NAMALWA (cell line): ENCODE data around the gene ANO7.

Source experiments
- DNase-seq: peaks from one replicate; pipeline ENCODE4 v3.0.0-alpha.2; 2015; ENCODE audit warnings: low spot score

Gene ANO7

GRCh38 chr2:241188361-241189092 is at the start of gene ANO7:
ANO7 (plus strand) TSS chr2:241188677; CDS start chr2:241190064, 1,387 bp downstream.
- peak; percentile 34 for DNase-seq

GRCh38 chr2:241139531-241140444 is 48.7 kb upstream of the ANO7 start:
- no peak for DNase-seq

- no peak for DNase-seq
These were observed 48.0 kb upstream of the ANO7 start for GRCh38 chr2:241140445-241140840.

GRCh38 chr2:241141214-241141770 is 47.2 kb upstream of the ANO7 start:
- no peak for DNase-seq

- no peak for DNase-seq
These were observed 46.4 kb upstream of the ANO7 start for GRCh38 chr2:241142063-241142462.

GRCh38 chr2:241142593-241142992 is 45.9 kb upstream of the ANO7 start:
- DNase-seq: no peak

GRCh38 chr2:241146286-241146685 is 42.2 kb upstream of the ANO7 start:
- no peak for DNase-seq

GRCh38 chr2:241147336-241147735 is 41.1 kb upstream of the ANO7 start:
- DNase-seq: no peak

GRCh38 chr2:241148239-241148638 is 40.2 kb upstream of the ANO7 start:
- peak; percentile 5 for DNase-seq

- DNase-seq: peak; percentile 94
These were observed 39.4 kb upstream of the ANO7 start, which contains the start of gene PASK for GRCh38 chr2:241148891-241149674. PASK (minus strand) TSS chr2:241149472; CDS start chr2:241143032, 6,440 bp downstream.

GRCh38 chr2:241149675-241149924 is 38.9 kb upstream of the ANO7 start:
- no peak for DNase-seq

GRCh38 chr2:241149925-241150659 is 38.4 kb upstream of the ANO7 start, which contains the start of gene PPP1R7:
PPP1R7 (plus strand) TSS chr2:241150467; CDS start chr2:241150496, 29 bp downstream.
- peak; percentile 94 for DNase-seq

GRCh38 chr2:241150660-241151530 is 37.6 kb upstream of the ANO7 start:
- DNase-seq: peak; percentile 5

- DNase-seq: no peak
These were observed 36.4 kb upstream of the ANO7 start for GRCh38 chr2:241151934-241152660.

- DNase-seq: no peak
These were observed 34.9 kb upstream of the ANO7 start for GRCh38 chr2:241153616-241154015.

- no peak for DNase-seq
These were observed 33.6 kb upstream of the ANO7 start for GRCh38 chr2:241154915-241155314.

- DNase-seq: no peak
These were observed 32.5 kb upstream of the ANO7 start for GRCh38 chr2:241155936-241156335.

GRCh38 chr2:241156971-241157441 is 31.5 kb upstream of the ANO7 start:
- no peak for DNase-seq

- no peak for DNase-seq
These were observed 30.5 kb upstream of the ANO7 start for GRCh38 chr2:241157841-241158545.
